Measurements from ENCODE around the gene ADCY1.
"Not testable (repeated sequence)": the region's sequence is repeated elsewhere in the genome, so short reads cannot be mapped to it uniquely, and the experiment has no call there.

ADCY1 gene

DNA sequence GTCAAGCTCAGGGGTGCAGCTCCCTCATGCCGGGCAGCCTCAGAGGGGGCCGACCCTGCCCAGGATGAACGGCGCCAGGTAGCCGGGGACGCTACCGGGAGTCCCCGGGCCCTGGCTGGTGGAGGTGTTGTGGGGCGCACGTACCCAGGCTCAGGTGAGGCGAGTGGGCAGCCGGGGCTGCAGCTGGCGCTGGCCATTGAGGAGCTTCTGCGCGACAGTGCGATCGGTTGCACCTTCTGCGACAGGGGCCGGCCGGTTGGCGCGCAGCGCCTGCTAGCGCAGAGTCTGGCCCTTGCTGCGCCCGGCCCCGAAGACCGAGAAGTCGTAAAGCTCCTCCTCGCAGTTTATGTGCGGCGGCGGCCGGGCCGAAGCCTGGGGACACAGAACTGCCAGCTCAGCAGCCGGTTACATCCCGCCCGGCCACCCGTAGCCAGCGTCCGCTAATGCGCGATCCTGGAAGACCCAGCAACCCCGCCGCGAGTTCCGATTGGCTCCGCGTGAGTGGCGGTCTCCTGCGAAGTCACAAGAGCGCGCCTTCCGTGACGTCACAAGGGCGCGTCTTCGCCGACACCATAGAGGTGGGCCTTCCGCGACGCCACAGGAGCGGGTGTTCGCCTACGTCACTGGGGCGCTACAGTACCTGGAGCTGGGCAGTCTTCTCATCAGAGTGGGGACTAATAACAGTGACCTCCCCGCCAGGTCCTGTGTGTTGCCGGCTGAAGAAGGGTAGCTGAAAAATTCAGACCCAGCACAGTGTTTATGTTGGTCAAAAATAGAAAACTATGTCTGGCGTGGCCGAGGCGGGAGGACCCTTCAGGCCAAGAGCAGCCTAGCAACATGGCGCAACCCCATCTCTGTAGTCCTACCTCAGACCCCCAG lies 194.6 kb downstream of the ADCY1 start:
- peak; percentile 98 for DNase-seq

DNA sequence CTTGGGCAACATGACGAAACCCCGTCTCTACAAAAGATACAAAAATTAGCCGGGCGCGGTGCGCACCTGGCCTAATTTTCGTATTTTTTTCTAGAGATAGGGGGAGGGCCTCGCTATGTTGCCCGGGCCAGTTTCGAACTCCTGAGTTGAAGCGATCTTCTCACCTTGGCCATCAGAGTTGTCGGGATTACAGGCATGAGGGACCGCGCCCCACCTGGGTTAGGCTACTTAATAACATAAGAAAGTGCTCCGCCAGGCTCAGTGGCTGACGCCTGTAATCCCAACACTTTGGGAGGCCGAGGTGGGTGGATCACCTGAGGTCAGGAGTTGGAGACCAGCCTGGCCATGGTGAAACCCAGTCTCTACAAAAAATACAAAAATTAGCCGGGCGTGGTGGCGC lies 195.5 kb downstream of the ADCY1 start:
- DNase-seq = not testable (repeated sequence)

Measured in fibroblast of upper back skin (primary cell).